Measurements from ENCODE around the gene GALNT10.

DNA sequence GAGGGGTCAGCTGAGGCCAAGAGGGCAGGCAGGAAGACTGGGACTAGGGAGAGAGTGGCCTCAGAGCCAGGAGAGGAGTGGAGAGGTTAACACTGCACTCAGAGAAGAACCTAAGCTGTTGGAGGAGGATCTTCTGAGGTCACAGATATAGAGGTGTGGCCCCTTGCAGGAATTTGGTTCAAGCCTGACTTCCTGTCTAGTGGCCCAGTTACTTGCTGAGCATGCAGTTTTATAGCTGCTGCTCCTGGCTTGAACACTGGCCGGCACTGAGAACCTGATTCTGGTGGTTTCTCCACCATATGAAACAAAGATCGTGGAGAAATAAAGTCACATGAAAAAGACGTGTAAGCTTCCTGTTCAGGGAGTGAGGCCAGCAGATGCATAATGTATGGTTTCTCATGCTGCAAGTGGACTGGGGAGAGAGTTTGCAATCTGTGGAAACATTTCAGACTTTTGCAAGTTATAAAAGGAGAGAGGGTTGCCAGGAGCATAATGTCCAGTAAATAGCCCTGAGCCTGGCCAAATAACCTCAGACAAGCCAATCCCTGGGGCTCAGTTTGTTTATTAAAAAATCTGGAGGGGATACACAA, 82.6 kb downstream of the GALNT10 start:
- no peak for TF ChIP-seq GATA2 (IDR thresholded peaks at IDR 0.05; ENCODE audit: low read depth, low read length)
- no peak for TF ChIP-seq GATA3 (IDR thresholded peaks at IDR 0.05; ENCODE audit: low read depth, low read length)
